GM12878 (cell line): Measurements from ENCODE around the gene TNFAIP3. TPM values are rescaled to one million over a fixed set of nuclear protein-coding genes. Genes with fewer than 3 reads are reported as not detected.

ENCODE experiments used
- ATAC-seq: fragments of 200-7000 bp; cut with Tn5 transposase; 3 replicates; pipeline ENCODE4 v1.9.1; 2020; ENCODE audit warnings: mild to moderate bottlenecking, moderate library complexity
- BruUV-seq: library from RNA; stranded (reverse); fragments of 400-500 nt; replicated peaks from 2 replicates; lab custom pipeline; 2021; lab: Mats Ljungman, UMichigan
- CTCF ChIA-PET: fragments of 300-600 bp; sonication (Branson Sonifier 250); formaldehyde crosslinking; extraction: SDS; loops from one replicate; lab custom pipeline; 2021; ENCODE audit warnings: inconsistent platforms; lab: Yijun Ruan, JAX
- POLR2A ChIA-PET: fragments of 350-600 bp; formaldehyde crosslinking; extraction: SDS; loops from one replicate; lab custom pipeline; 2021; ENCODE audit warnings: inconsistent platforms; lab: Charles Lee
- RAD21 ChIA-PET: fragments of 300-600 bp; sonication (Branson Sonifier 250); formaldehyde crosslinking; loops from one replicate; lab custom pipeline; 2023; ENCODE audit warnings: antibody characterized with exemption; ENCODE audit not compliant: unreplicated experiment; lab: Charles Lee
- SMC1A ChIA-PET: fragments of 300-600 bp; sonication (Branson Sonifier 250); formaldehyde crosslinking; loops from one replicate; lab custom pipeline; 2023; ENCODE audit not compliant: unreplicated experiment, uncharacterized antibody; lab: Charles Lee
- DNase-seq: peaks from one replicate; pipeline ENCODE4 v3.0.0-alpha.2; 2011; ENCODE audit warnings: low read depth, low spot score
- FAIRE-seq: peaks from 3 replicates; lab custom pipeline; 2011; peaks lifted over from hg19 to GRCh38; lab: Jason Lieb, UNC
- H2AFZ ChIP-seq: 2 replicates; pipeline ENCODE4 v1.6.0; 2011; ENCODE audit warnings: low read depth, low read length, control low read depth; ENCODE audit not compliant: control insufficient read depth
- H3K27ac ChIP-seq: 2 replicates; pipeline ENCODE4 v1.5.1; 2011; ENCODE audit warnings: control low read depth; ENCODE audit not compliant: control insufficient read depth, insufficient read depth
- H3K27me3 ChIP-seq, 2 experiments: replicated peaks in 1 of 2; 2 replicates each; pipeline versions ENCODE4 v1.6.0 to v1.6.1; 2011; ENCODE audit warnings: low read length in 1 of 2; ENCODE audit not compliant: control insufficient read depth in 2 of 2, insufficient read depth in 2 of 2
- H3K36me3 ChIP-seq, 2 experiments: 2 replicates each; pipeline ENCODE4 v1.5.1; 2011; ENCODE audit warnings: low read length in 1 of 2; ENCODE audit not compliant: control insufficient read depth in 2 of 2, insufficient read depth in 2 of 2
- H3K4me1 ChIP-seq: 2 replicates; pipeline ENCODE4 v1.6.1; 2011; ENCODE audit warnings: mild to moderate bottlenecking, low read length, moderate library complexity, mixed read lengths; ENCODE audit not compliant: control insufficient read depth, insufficient read depth
- H3K4me2 ChIP-seq: 2 replicates; pipeline ENCODE4 v1.6.0; 2011; ENCODE audit warnings: control low read depth; ENCODE audit not compliant: control insufficient read depth, insufficient read depth
- H3K4me3 ChIP-seq: fragments of 200-600 bp; sonication (generic); 2 replicates; pipeline ENCODE4 v1.5.1; 2016
- H3K79me2 ChIP-seq: 2 replicates; pipeline ENCODE4 v1.6.0; 2011; ENCODE audit warnings: low read length; ENCODE audit not compliant: control insufficient read depth, insufficient read depth
- H3K9ac ChIP-seq: 2 replicates; pipeline ENCODE4 v1.8.0; 2011; ENCODE audit warnings: low read length, control low read depth, mixed read lengths; ENCODE audit not compliant: control insufficient read depth, insufficient read depth
- H3K9me3 ChIP-seq: replicated peaks from 3 replicates; pipeline ENCODE4 v1.5.1; 2011; ENCODE audit warnings: mild to moderate bottlenecking, low read length; ENCODE audit not compliant: control insufficient read depth, insufficient read depth
- H4K20me1 ChIP-seq: 2 replicates; pipeline ENCODE4 v1.6.0; 2011; ENCODE audit not compliant: control insufficient read depth, insufficient read depth
- EGR1 ChIP-seq, 2 experiments: IDR thresholded peaks; 1 replicate in 1 of 2; 2 replicates in 1 of 2; pipeline ENCODE4 v1.6.1; 2011 to 2012; ENCODE audit warnings: low read depth in 2 of 2, low read length in 2 of 2, borderline replicate concordance in 1 of 2, mild to moderate bottlenecking in 1 of 2, moderate library complexity in 1 of 2
- GABPA ChIP-seq: IDR thresholded peaks from 2 replicates; pipeline ENCODE4 v1.6.1; 2014; ENCODE audit warnings: antibody characterized with exemption, low read depth, mild to moderate bottlenecking, inconsistent platforms
- NR2F1 ChIP-seq: fragments of 450-650 bp; conservative IDR thresholded peaks from 2 replicates; pipeline ENCODE4 v1.6.1; 2017; ENCODE audit warnings: mild to moderate bottlenecking
- POLR2A ChIP-seq: IDR thresholded peaks from 2 replicates; pipeline ENCODE4 v1.6.1; 2011; ENCODE audit warnings: low read depth, mild to moderate bottlenecking, low read length
- SMC3 ChIP-seq: IDR thresholded peaks from 2 replicates; pipeline ENCODE4 v1.6.1; 2011; ENCODE audit warnings: low read length, improper control_type of control experiment, borderline replicate concordance
- TCF3 ChIP-seq: IDR thresholded peaks from 2 replicates; pipeline ENCODE4 v1.6.1; 2012; ENCODE audit warnings: low read depth, mild to moderate bottlenecking, low read length, borderline replicate concordance; ENCODE audit not compliant: insufficient read depth
- YY1 ChIP-seq: IDR thresholded peaks from 2 replicates; pipeline ENCODE4 v1.6.1; 2011; ENCODE audit warnings: low read depth, mild to moderate bottlenecking, low read length
- WGBS: methylation state at CpG from one replicate; pipeline ENCODE4 v1.1.6; 2016; ENCODE audit warnings: low lambda C conversion rate; ENCODE audit not compliant: insufficient replicate concordance, insufficient coverage; ENCODE audit errors: missing lambda C conversion rate; 5-methylcytosine and 5-hydroxymethylcytosine counted together
- in situ Hi-C: fragments of 300-500 bp; cut with MboI; formaldehyde crosslinking; loops from 9 replicates; pipeline ENCODE4 v1.14.3; 2018; ENCODE audit warnings: mixed read lengths
- intact Hi-C: fragments of 100-400 bp; cut with micrococcal nuclease; formaldehyde crosslinking; loops from one replicate; pipeline ENCODE4 v1.14.2; 2022; ENCODE audit not compliant: unreplicated experiment
- polyA plus RNA-seq, 11 experiments: library from polyadenylated mRNA; depleted of rRNA in 4 of 11; unstranded in 6 of 11; stranded (reverse) in 5 of 11; fragments of >200 nt; fragmentation: Nextera tagmentation in 4 of 11; fragmentation: Illumina TruSeq in 1 of 11; extraction: Ambion mirVana in 4 of 11; extraction: Trizol in 1 of 11; gene quantifications; 1 replicate in 1 of 11; 2 replicates in 10 of 11; pipeline versions ENCODE4 v1.2.1 to v1.2.3, GENCODE V29; 2011 to 2016; ENCODE audit warnings: inconsistent platforms in 2 of 11, missing spikeins in 2 of 11, low read depth in 1 of 11
- total RNA-seq, 4 experiments: library from RNA; depleted of rRNA in 3 of 4; stranded (reverse); fragments of >200 nt in 3 of 4; fragmentation: Illumina TruSeq in 1 of 4; extraction: Trizol in 1 of 4; gene quantifications; 2 replicates each; pipeline versions ENCODE4 v1.2.1 to v1.2.3, GENCODE V29; 2013 to 2021
- TF ChIP-seq, protein P1 (sequence below): fragments of 450-650 bp; IDR thresholded peaks from 2 replicates; pipeline ENCODE4 v1.6.1; 2016; ENCODE audit warnings: mild to moderate bottlenecking
- TF ChIP-seq, protein P2 (sequence below): fragments of 450-650 bp; IDR thresholded peaks from 2 replicates; pipeline ENCODE4 v1.6.1; 2017; ENCODE audit warnings: borderline replicate concordance
- TF ChIP-seq, protein P3 (sequence below): IDR thresholded peaks from 2 replicates; pipeline ENCODE4 v1.6.1; 2011; ENCODE audit warnings: borderline replicate concordance, low read depth, mild to moderate bottlenecking, moderate library complexity, mixed read lengths, low read length; ENCODE audit not compliant: insufficient read depth; ENCODE audit errors: extremely low read length
- TF ChIP-seq, protein P4 (sequence below): IDR thresholded peaks from 2 replicates; pipeline ENCODE4 v1.6.1; 2011; ENCODE audit warnings: mild to moderate bottlenecking, low read depth, low read length, moderate library complexity; ENCODE audit not compliant: insufficient replicate concordance

TNFAIP3 gene
- total and polyA plus RNA-seq, 10 of the 15 experiments (the other 5 are each of a cell fraction or from before 2014, with no cell fraction given) = 18.0 to 350 (median 127) TPM

DNA sequence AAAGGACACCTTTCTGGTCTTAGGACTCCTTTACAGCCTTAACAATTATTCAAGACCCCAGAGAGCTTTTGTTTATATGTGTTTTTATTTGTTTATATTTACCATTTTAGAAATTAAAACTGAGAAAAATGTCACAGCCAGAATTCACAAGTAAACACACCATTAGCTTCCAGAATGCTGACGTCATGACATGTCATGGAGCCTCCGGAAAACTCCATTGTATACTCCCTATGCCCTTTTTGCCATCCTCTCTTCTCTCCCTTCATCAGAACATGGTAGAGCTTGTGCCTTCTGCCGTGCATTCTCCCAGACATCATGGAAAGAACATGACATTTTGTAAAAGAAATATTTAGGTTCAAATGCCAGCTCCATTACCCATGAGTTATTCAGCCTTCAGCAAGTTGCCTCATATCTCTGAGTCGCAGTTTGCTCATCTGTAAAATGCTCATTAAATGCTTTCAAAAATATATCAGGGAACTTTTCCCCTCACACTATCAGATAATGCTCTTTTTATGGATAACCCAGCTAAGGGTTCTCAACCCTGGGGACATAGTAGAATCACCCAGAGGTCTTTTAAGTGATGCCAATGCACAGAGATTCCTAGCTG, 27.8 kb downstream of the TNFAIP3 start:
- no peak for ATAC-seq
- H3K4me2 ChIP-seq = no peak overlapping the region
- no peak overlapping the region for H2AFZ ChIP-seq
- no peaks in the 10 kb centered on the region for H3K79me2 ChIP-seq
- no peak for FAIRE-seq
- in situ Hi-C loops (no loop called here), intact Hi-C loops (loop anchor here (5.0 kb wide), 1 partner anchor 767 kb away; no protein-coding TSS in a partner anchor)
- H3K36me3 ChIP-seq = no peaks in the 10 kb centered on the region
- no peaks in the 10 kb centered on the region for H3K9me3 ChIP-seq
- ChIA-PET CTCF (interaction anchor here (0.6 to 2.8 kb wide), 5 partner anchors 16 to 50 kb away, joined by 3 to 14 read pairs (median 3); no protein-coding TSS in a partner anchor), POLR2A (interaction anchor here (0.6 to 1.0 kb wide), 3 partner anchors 24 to 97 kb away, joined by 3 to 4 read pairs (median 3); no protein-coding TSS in a partner anchor), RAD21 (no interaction called here), SMC1A (interaction anchor here (0.9 to 4.0 kb wide), 10 partner anchors 8 to 190 kb away, joined by 3 to 17 read pairs (median 3); no protein-coding TSS in a partner anchor)
- no peak overlapping the region for H3K27ac ChIP-seq
- no peak for DNase-seq
- H3K9ac ChIP-seq = no peak overlapping the region
- H4K20me1 ChIP-seq = no peaks in the 10 kb centered on the region
- H3K27me3 ChIP-seq = no peaks in the 10 kb centered on the region
- no TSS peak for BruUV-seq
- H3K4me1 ChIP-seq = no peaks in the 10 kb centered on the region
- TF ChIP-seq YY1 = no peak
- no peak for TF ChIP-seq GABPA
- TF ChIP-seq POLR2A = no peak
- TF ChIP-seq, protein P1, sequence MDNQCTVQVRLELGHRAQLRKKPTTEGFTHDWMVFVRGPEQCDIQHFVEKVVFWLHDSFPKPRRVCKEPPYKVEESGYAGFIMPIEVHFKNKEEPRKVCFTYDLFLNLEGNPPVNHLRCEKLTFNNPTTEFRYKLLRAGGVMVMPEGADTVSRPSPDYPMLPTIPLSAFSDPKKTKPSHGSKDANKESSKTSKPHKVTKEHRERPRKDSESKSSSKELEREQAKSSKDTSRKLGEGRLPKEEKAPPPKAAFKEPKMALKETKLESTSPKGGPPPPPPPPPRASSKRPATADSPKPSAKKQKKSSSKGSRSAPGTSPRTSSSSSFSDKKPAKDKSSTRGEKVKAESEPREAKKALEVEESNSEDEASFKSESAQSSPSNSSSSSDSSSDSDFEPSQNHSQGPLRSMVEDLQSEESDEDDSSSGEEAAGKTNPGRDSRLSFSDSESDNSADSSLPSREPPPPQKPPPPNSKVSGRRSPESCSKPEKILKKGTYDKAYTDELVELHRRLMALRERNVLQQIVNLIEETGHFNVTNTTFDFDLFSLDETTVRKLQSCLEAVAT = no peak
- TF ChIP-seq, protein P2, sequence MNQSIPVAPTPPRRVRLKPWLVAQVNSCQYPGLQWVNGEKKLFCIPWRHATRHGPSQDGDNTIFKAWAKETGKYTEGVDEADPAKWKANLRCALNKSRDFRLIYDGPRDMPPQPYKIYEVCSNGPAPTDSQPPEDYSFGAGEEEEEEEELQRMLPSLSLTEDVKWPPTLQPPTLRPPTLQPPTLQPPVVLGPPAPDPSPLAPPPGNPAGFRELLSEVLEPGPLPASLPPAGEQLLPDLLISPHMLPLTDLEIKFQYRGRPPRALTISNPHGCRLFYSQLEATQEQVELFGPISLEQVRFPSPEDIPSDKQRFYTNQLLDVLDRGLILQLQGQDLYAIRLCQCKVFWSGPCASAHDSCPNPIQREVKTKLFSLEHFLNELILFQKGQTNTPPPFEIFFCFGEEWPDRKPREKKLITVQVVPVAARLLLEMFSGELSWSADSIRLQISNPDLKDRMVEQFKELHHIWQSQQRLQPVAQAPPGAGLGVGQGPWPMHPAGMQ = no peak
- no peak for TF ChIP-seq NR2F1
- TF ChIP-seq, protein P3, sequence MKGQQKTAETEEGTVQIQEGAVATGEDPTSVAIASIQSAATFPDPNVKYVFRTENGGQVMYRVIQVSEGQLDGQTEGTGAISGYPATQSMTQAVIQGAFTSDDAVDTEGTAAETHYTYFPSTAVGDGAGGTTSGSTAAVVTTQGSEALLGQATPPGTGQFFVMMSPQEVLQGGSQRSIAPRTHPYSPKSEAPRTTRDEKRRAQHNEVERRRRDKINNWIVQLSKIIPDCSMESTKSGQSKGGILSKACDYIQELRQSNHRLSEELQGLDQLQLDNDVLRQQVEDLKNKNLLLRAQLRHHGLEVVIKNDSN = no peak
- TF ChIP-seq SMC3 = no peak
- TF ChIP-seq, protein P4, sequence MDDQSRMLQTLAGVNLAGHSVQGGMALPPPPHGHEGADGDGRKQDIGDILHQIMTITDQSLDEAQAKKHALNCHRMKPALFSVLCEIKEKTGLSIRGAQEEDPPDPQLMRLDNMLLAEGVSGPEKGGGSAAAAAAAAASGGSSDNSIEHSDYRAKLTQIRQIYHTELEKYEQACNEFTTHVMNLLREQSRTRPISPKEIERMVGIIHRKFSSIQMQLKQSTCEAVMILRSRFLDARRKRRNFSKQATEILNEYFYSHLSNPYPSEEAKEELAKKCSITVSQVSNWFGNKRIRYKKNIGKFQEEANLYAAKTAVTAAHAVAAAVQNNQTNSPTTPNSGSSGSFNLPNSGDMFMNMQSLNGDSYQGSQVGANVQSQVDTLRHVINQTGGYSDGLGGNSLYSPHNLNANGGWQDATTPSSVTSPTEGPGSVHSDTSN = no peak
- no peak for TF ChIP-seq TCF3
- TF ChIP-seq EGR1 (IDR thresholded peaks at IDR 0.05; ENCODE audit: borderline replicate concordance in 1 of 2, low read depth in 2 of 2, low read length in 2 of 2) = no peak
- H3K4me3 ChIP-seq = no peak overlapping the region
- WGBS = 74% methylated on average over 4 of the region's 4 CpGs
